ENCODE results near the gene TMTC2.
"Not testable (repeated sequence)": the region's sequence is repeated elsewhere in the genome, so short reads cannot be mapped to it uniquely, and the experiment has no call there.

The TMTC2 gene

GRCh38 chr12:83117926-83118325 is 431.2 kb downstream of the TMTC2 start:
- H3K36me3 ChIP-seq (ENCODE audit: control insufficient read depth in 4 of 4, insufficient read depth in 4 of 4, low read length in 3 of 4); H3K4me1 ChIP-seq (ENCODE audit: control extremely low read depth in 1 of 4, control insufficient read depth in 4 of 4, insufficient read depth in 4 of 4, low read length in 3 of 4); POLR2A ChIA-PET; CTCF ChIA-PET; H3K27ac ChIP-seq (ENCODE audit: insufficient read depth in 1 of 2, low read depth in 1 of 2, low read length in 2 of 2, poor library complexity in 1 of 2, severe bottlenecking in 2 of 2); H3K9me3 ChIP-seq (ENCODE audit: control extremely low read depth in 1 of 5, control insufficient read depth in 4 of 5, insufficient read depth in 2 of 5, low read depth in 1 of 5, low read length in 4 of 5); H3K27me3 ChIP-seq (replicated peaks in 2 of 5; ENCODE audit: control insufficient read depth in 4 of 5, insufficient read depth in 5 of 5, low read length in 4 of 5); H3K4me3 ChIP-seq (ENCODE audit: control insufficient read depth in 1 of 7, extremely low read depth in 1 of 7, insufficient read depth in 4 of 7, low read depth in 2 of 7, low read length in 6 of 7); DNase-seq: not testable (repeated sequence)
- 73% methylated on average over 3 of the region's 3 CpGs for WGBS (ENCODE audit: insufficient coverage)

- ChIA-PET CTCF (no interaction called here), POLR2A (no interaction called here)
- WGBS (ENCODE audit: insufficient coverage), result 98% methylated on average over 12 of the region's 15 CpGs
- H3K27me3 ChIP-seq (replicated peaks in 2 of 5; ENCODE audit: control insufficient read depth in 4 of 5, insufficient read depth in 5 of 5, low read length in 4 of 5), result no peaks in the 10 kb centered on the region
- no peaks in the 10 kb centered on the region for H3K36me3 ChIP-seq (ENCODE audit: control insufficient read depth in 4 of 4, insufficient read depth in 4 of 4, low read length in 3 of 4)
- H3K9me3 ChIP-seq (ENCODE audit: control extremely low read depth in 1 of 5, control insufficient read depth in 4 of 5, insufficient read depth in 2 of 5, low read depth in 1 of 5, low read length in 4 of 5), result no peaks in the 10 kb centered on the region
- no peak overlapping the region for H3K27ac ChIP-seq (ENCODE audit: insufficient read depth in 1 of 2, low read depth in 1 of 2, low read length in 2 of 2, poor library complexity in 1 of 2, severe bottlenecking in 2 of 2)
- H3K4me3 ChIP-seq (ENCODE audit: control insufficient read depth in 1 of 7, extremely low read depth in 1 of 7, insufficient read depth in 4 of 7, low read depth in 2 of 7, low read length in 6 of 7), result no peak overlapping the region
- no peak for DNase-seq
- no peaks in the 10 kb centered on the region for H3K4me1 ChIP-seq (ENCODE audit: control extremely low read depth in 1 of 4, control insufficient read depth in 4 of 4, insufficient read depth in 4 of 4, low read length in 3 of 4)
Measured at GRCh38 chr12:83121897-83122622, 435.4 kb downstream of the TMTC2 start.

- ChIA-PET CTCF (no interaction called here), POLR2A (no interaction called here)
- Histone ChIP-seq H3K4me3 (ENCODE audit: control insufficient read depth in 1 of 7, extremely low read depth in 1 of 7, insufficient read depth in 4 of 7, low read depth in 2 of 7, low read length in 6 of 7) (no peak overlapping the region), H3K36me3 (ENCODE audit: control insufficient read depth in 4 of 4, insufficient read depth in 4 of 4, low read length in 3 of 4) (no peaks in the 10 kb centered on the region), H3K27ac (ENCODE audit: insufficient read depth in 1 of 2, low read depth in 1 of 2, low read length in 2 of 2, poor library complexity in 1 of 2, severe bottlenecking in 2 of 2) (no peak overlapping the region), H3K4me1 (ENCODE audit: control extremely low read depth in 1 of 4, control insufficient read depth in 4 of 4, insufficient read depth in 4 of 4, low read length in 3 of 4) (no peaks in the 10 kb centered on the region), H3K27me3 (replicated peaks in 2 of 5; ENCODE audit: control insufficient read depth in 4 of 5, insufficient read depth in 5 of 5, low read length in 4 of 5) (no peaks in the 10 kb centered on the region), H3K9me3 (ENCODE audit: control extremely low read depth in 1 of 5, control insufficient read depth in 4 of 5, insufficient read depth in 2 of 5, low read depth in 1 of 5, low read length in 4 of 5) (no peaks in the 10 kb centered on the region)
- WGBS (ENCODE audit: insufficient coverage), result 100% methylated on average over 1 of the region's 3 CpGs
- DNase-seq, result no peak
Measured at GRCh38 chr12:83122623-83122934, 435.9 kb downstream of the TMTC2 start.

- Histone ChIP-seq H3K9me3 (ENCODE audit: control extremely low read depth in 1 of 5, control insufficient read depth in 4 of 5, insufficient read depth in 2 of 5, low read depth in 1 of 5, low read length in 4 of 5) (no peaks in the 10 kb centered on the region), H3K36me3 (ENCODE audit: control insufficient read depth in 4 of 4, insufficient read depth in 4 of 4, low read length in 3 of 4) (no peaks in the 10 kb centered on the region), H3K4me3 (ENCODE audit: control insufficient read depth in 1 of 7, extremely low read depth in 1 of 7, insufficient read depth in 4 of 7, low read depth in 2 of 7, low read length in 6 of 7) (no peak overlapping the region), H3K27ac (ENCODE audit: insufficient read depth in 1 of 2, low read depth in 1 of 2, low read length in 2 of 2, poor library complexity in 1 of 2, severe bottlenecking in 2 of 2) (no peak overlapping the region), H3K4me1 (ENCODE audit: control extremely low read depth in 1 of 4, control insufficient read depth in 4 of 4, insufficient read depth in 4 of 4, low read length in 3 of 4) (no peaks in the 10 kb centered on the region), H3K27me3 (replicated peaks in 2 of 5; ENCODE audit: control insufficient read depth in 4 of 5, insufficient read depth in 5 of 5, low read length in 4 of 5) (no peaks in the 10 kb centered on the region)
- no peak for DNase-seq
- ChIA-PET CTCF (no interaction called here), POLR2A (no interaction called here)
- no CpG with 5 or more reads among the region's 2 CpGs for WGBS (ENCODE audit: insufficient coverage)
Measured at GRCh38 chr12:83123039-83123438, 436.3 kb downstream of the TMTC2 start.

- Histone ChIP-seq H3K36me3 (ENCODE audit: control insufficient read depth in 4 of 4, insufficient read depth in 4 of 4, low read length in 3 of 4) (no peaks in the 10 kb centered on the region), H3K27me3 (replicated peaks in 2 of 5; ENCODE audit: control insufficient read depth in 4 of 5, insufficient read depth in 5 of 5, low read length in 4 of 5) (no peaks in the 10 kb centered on the region), H3K4me1 (ENCODE audit: control extremely low read depth in 1 of 4, control insufficient read depth in 4 of 4, insufficient read depth in 4 of 4, low read length in 3 of 4) (no peaks in the 10 kb centered on the region), H3K4me3 (ENCODE audit: control insufficient read depth in 1 of 7, extremely low read depth in 1 of 7, insufficient read depth in 4 of 7, low read depth in 2 of 7, low read length in 6 of 7) (no peak overlapping the region), H3K9me3 (ENCODE audit: control extremely low read depth in 1 of 5, control insufficient read depth in 4 of 5, insufficient read depth in 2 of 5, low read depth in 1 of 5, low read length in 4 of 5) (no peaks in the 10 kb centered on the region), H3K27ac (ENCODE audit: insufficient read depth in 1 of 2, low read depth in 1 of 2, low read length in 2 of 2, poor library complexity in 1 of 2, severe bottlenecking in 2 of 2) (no peak overlapping the region)
- no peak for DNase-seq
- ChIA-PET CTCF (no interaction called here), POLR2A (interaction anchor here (0.7 kb wide), 1 partner anchor 159 kb away, joined by 4 read pairs; no protein-coding TSS in a partner anchor)
Measured at GRCh38 chr12:83128540-83128939, 441.8 kb downstream of the TMTC2 start.

- Histone ChIP-seq H3K36me3 (ENCODE audit: control insufficient read depth in 4 of 4, insufficient read depth in 4 of 4, low read length in 3 of 4) (no peaks in the 10 kb centered on the region), H3K4me3 (ENCODE audit: control insufficient read depth in 1 of 7, extremely low read depth in 1 of 7, insufficient read depth in 4 of 7, low read depth in 2 of 7, low read length in 6 of 7) (no peak overlapping the region), H3K9me3 (ENCODE audit: control extremely low read depth in 1 of 5, control insufficient read depth in 4 of 5, insufficient read depth in 2 of 5, low read depth in 1 of 5, low read length in 4 of 5) (no peaks in the 10 kb centered on the region), H3K27ac (ENCODE audit: insufficient read depth in 1 of 2, low read depth in 1 of 2, low read length in 2 of 2, poor library complexity in 1 of 2, severe bottlenecking in 2 of 2) (no peak overlapping the region), H3K4me1 (ENCODE audit: control extremely low read depth in 1 of 4, control insufficient read depth in 4 of 4, insufficient read depth in 4 of 4, low read length in 3 of 4) (no peaks in the 10 kb centered on the region), H3K27me3 (replicated peaks in 2 of 5; ENCODE audit: control insufficient read depth in 4 of 5, insufficient read depth in 5 of 5, low read length in 4 of 5) (no peaks in the 10 kb centered on the region)
- DNase-seq, result no peak
- 96% methylated on average over 2 of the region's 2 CpGs for WGBS (ENCODE audit: insufficient coverage)
- ChIA-PET POLR2A (no interaction called here), CTCF (no interaction called here)
Measured at GRCh38 chr12:83130178-83130577, 443.5 kb downstream of the TMTC2 start.

GRCh38 chr12:83132360-83132759 is 445.7 kb downstream of the TMTC2 start:
- 92% methylated on average over 1 of the region's 2 CpGs for WGBS (ENCODE audit: insufficient coverage)
- Histone ChIP-seq H3K36me3 (ENCODE audit: control insufficient read depth in 4 of 4, insufficient read depth in 4 of 4, low read length in 3 of 4) (no peaks in the 10 kb centered on the region), H3K4me1 (ENCODE audit: control extremely low read depth in 1 of 4, control insufficient read depth in 4 of 4, insufficient read depth in 4 of 4, low read length in 3 of 4) (no peaks in the 10 kb centered on the region), H3K27me3 (replicated peaks in 2 of 5; ENCODE audit: control insufficient read depth in 4 of 5, insufficient read depth in 5 of 5, low read length in 4 of 5) (no peaks in the 10 kb centered on the region), H3K9me3 (ENCODE audit: control extremely low read depth in 1 of 5, control insufficient read depth in 4 of 5, insufficient read depth in 2 of 5, low read depth in 1 of 5, low read length in 4 of 5) (no peaks in the 10 kb centered on the region), H3K27ac (ENCODE audit: insufficient read depth in 1 of 2, low read depth in 1 of 2, low read length in 2 of 2, poor library complexity in 1 of 2, severe bottlenecking in 2 of 2) (no peak overlapping the region), H3K4me3 (ENCODE audit: control insufficient read depth in 1 of 7, extremely low read depth in 1 of 7, insufficient read depth in 4 of 7, low read depth in 2 of 7, low read length in 6 of 7) (no peak overlapping the region)
- ChIA-PET CTCF (no interaction called here), POLR2A (no interaction called here)
- no peak for DNase-seq

All from common myeloid progenitor, CD34-positive (primary cell).